Upper lobe of left lung (tissue), 4 donors: Measurements from ENCODE around the gene PEPD.

Source experiments
- POLR2A ChIP-seq, 4 donors: fragments of 450-650 bp; IDR thresholded peaks; one replicate each; pipeline ENCODE4 v1.5.1; 2016 to 2017; ENCODE audit warnings: antibody characterized with exemption in 4 of 4, mild to moderate bottlenecking in 2 of 4
- POLR2AphosphoS5 ChIP-seq, 2 donors: sonication (generic); formaldehyde crosslinking; IDR thresholded peaks; one replicate each; pipeline ENCODE4 v1.5.1; 2017; ENCODE audit warnings: antibody characterized with exemption in 2 of 2
- TF ChIP-seq, protein P1 (sequence below), 6 experiments: fragments of 450-650 bp in 4 of 6; fragments of 200-600 bp in 2 of 6; sonication (generic) in 2 of 6; IDR thresholded peaks; one replicate each; pipeline ENCODE4 v1.5.1; 2016 to 2019; ENCODE audit warnings: antibody characterized with exemption in 6 of 6

DNA sequence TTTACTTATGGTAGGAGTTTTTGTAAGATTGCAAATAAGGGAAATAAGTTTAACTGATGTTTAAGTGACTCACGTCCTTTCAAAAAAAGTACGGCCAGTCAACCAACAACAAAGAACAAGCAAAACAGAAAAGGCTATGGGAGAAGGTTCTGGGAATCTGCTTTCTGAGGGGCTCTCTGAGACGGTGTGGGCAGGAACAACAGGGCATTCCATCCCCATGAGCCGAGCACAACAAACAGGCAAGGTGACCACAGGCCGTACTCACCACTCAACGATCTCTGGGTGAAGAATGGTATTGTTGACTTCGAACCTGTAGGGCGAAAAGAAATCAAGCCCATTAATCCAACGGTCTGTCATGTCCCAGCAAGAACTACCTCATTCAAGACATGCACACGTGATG lies 43.8 kb downstream of the PEPD start:
- TF ChIP-seq, protein P1, sequence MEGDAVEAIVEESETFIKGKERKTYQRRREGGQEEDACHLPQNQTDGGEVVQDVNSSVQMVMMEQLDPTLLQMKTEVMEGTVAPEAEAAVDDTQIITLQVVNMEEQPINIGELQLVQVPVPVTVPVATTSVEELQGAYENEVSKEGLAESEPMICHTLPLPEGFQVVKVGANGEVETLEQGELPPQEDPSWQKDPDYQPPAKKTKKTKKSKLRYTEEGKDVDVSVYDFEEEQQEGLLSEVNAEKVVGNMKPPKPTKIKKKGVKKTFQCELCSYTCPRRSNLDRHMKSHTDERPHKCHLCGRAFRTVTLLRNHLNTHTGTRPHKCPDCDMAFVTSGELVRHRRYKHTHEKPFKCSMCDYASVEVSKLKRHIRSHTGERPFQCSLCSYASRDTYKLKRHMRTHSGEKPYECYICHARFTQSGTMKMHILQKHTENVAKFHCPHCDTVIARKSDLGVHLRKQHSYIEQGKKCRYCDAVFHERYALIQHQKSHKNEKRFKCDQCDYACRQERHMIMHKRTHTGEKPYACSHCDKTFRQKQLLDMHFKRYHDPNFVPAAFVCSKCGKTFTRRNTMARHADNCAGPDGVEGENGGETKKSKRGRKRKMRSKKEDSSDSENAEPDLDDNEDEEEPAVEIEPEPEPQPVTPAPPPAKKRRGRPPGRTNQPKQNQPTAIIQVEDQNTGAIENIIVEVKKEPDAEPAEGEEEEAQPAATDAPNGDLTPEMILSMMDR (IDR thresholded peaks at IDR 0.05), result no peak
- TF ChIP-seq POLR2A (IDR thresholded peaks at IDR 0.05) (no peak), POLR2AphosphoS5 (IDR thresholded peaks at IDR 0.05) (no peak)
